ENCODE data around the gene SMG6.
"Not testable (repeated sequence)": the region's sequence is repeated elsewhere in the genome, so short reads cannot be mapped to it uniquely, and the experiment has no call there.

DNA sequence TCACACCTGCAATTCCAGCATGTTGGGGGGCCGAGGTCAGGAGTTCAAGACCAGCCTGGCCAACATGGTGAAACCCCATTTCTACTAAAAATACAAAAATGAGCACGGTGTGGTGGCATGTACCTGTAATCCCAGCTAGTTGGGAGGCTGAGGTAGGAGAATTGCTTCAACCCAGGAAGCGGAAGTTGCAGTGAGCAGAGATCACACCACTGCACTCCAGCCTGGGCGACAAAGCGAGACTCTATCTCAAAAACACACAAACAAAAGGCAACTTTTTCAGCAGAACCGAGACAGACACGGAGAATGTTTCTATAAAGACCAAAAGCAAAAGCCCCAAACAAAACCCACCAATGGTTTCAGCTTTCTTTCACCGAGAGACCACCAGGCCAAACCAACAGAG is 44.8 kb downstream of the SMG6 start:
- TF ChIP-seq, protein P1, sequence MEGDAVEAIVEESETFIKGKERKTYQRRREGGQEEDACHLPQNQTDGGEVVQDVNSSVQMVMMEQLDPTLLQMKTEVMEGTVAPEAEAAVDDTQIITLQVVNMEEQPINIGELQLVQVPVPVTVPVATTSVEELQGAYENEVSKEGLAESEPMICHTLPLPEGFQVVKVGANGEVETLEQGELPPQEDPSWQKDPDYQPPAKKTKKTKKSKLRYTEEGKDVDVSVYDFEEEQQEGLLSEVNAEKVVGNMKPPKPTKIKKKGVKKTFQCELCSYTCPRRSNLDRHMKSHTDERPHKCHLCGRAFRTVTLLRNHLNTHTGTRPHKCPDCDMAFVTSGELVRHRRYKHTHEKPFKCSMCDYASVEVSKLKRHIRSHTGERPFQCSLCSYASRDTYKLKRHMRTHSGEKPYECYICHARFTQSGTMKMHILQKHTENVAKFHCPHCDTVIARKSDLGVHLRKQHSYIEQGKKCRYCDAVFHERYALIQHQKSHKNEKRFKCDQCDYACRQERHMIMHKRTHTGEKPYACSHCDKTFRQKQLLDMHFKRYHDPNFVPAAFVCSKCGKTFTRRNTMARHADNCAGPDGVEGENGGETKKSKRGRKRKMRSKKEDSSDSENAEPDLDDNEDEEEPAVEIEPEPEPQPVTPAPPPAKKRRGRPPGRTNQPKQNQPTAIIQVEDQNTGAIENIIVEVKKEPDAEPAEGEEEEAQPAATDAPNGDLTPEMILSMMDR (IDR thresholded peaks at IDR 0.05; ENCODE audit: low read depth, low read length): not testable (repeated sequence)
- TF ChIP-seq, protein P2, sequence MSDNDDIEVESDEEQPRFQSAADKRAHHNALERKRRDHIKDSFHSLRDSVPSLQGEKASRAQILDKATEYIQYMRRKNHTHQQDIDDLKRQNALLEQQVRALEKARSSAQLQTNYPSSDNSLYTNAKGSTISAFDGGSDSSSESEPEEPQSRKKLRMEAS (IDR thresholded peaks at IDR 0.05; ENCODE audit: low read depth, low read length): not testable (repeated sequence)
- not testable (repeated sequence) for TF ChIP-seq POLR2A (IDR thresholded peaks at IDR 0.05; ENCODE audit: extremely low read depth, insufficient read length)
